K562 (cell line): Measurements from ENCODE around the gene CKLF. TPM values are rescaled to one million over a fixed set of nuclear protein-coding genes. Genes with fewer than 3 reads are reported as not detected.
A peak's percentile ranks its signal among the peaks of the same experiment; 100 is the strongest.

Experiments used
- ARNT ChIP-seq, 2 experiments: fragments of 450-650 bp; IDR thresholded peaks; 2 replicates each; pipeline ENCODE4 v1.6.1; 2016; ENCODE audit warnings: mild to moderate bottlenecking in 1 of 2
- ATF1 ChIP-seq, 2 experiments: fragments of 450-650 bp in 1 of 2; IDR thresholded peaks; 2 replicates each; pipeline ENCODE4 v1.6.1; 2016; ENCODE audit warnings: missing compliant biosample characterization in 1 of 2, missing genetic modification characterization in 1 of 2
- CBFA2T2 ChIP-seq: fragments of 450-650 bp; conservative IDR thresholded peaks from 2 replicates; pipeline ENCODE4 v1.6.1; 2017; ENCODE audit warnings: mild to moderate bottlenecking
- FOXP1 ChIP-seq: sonication (generic); formaldehyde crosslinking; IDR thresholded peaks from 2 replicates; pipeline ENCODE4 v1.8.0; 2022; ENCODE audit warnings: mild to moderate bottlenecking, missing genetic modification reagents
- HDAC2 ChIP-seq: fragments of 450-650 bp; IDR thresholded peaks from 2 replicates; pipeline ENCODE4 v1.6.1; 2016; ENCODE audit warnings: mild to moderate bottlenecking
- NCOR1 ChIP-seq: fragments of 450-650 bp; IDR thresholded peaks from 2 replicates; pipeline ENCODE4 v1.6.1; 2016; ENCODE audit warnings: mild to moderate bottlenecking, moderate library complexity
- NFIX ChIP-seq: fragments of 250-450 bp; sonication (Bioruptor Pico); IDR thresholded peaks from 2 replicates; pipeline ENCODE4 v1.4.0; 2020; ENCODE audit warnings: low read depth, mild to moderate bottlenecking, moderate library complexity
- PHF8 ChIP-seq: fragments of 200-600 bp; sonication (generic); IDR thresholded peaks from 2 replicates; pipeline ENCODE4 v1.6.1; 2012; ENCODE audit warnings: mixed run types, mild to moderate bottlenecking, inconsistent platforms, low read length, moderate library complexity, borderline replicate concordance
- SMAD2 ChIP-seq: fragments of 150-350 bp; IDR thresholded peaks from 2 replicates; pipeline ENCODE4 v1.6.1; 2014; ENCODE audit warnings: low read depth, mild to moderate bottlenecking, low read length
- SMARCA5 ChIP-seq: fragments of 450-650 bp; IDR thresholded peaks from 2 replicates; pipeline ENCODE4 v1.6.1; 2016
- STAT5B ChIP-seq: fragments of 250-450 bp; sonication (Bioruptor Pico); IDR thresholded peaks from 2 replicates; pipeline ENCODE4 v1.8.0; 2021; ENCODE audit warnings: mild to moderate bottlenecking, inconsistent platforms
- TAF15 ChIP-seq: fragments of 200-400 bp; formaldehyde crosslinking; IDR thresholded peaks from 2 replicates; pipeline ENCODE4 v1.6.1; 2017; ENCODE audit warnings: mild to moderate bottlenecking, low read depth, low read length, moderate library complexity
- TCF7 ChIP-seq: sonication (generic); IDR thresholded peaks from 2 replicates; pipeline ENCODE4 v1.6.1; 2016; ENCODE audit warnings: antibody characterized with exemption, borderline replicate concordance
- U2AF1 ChIP-seq: fragments of 200-400 bp; formaldehyde crosslinking; optimal IDR thresholded peaks from 2 replicates; pipeline ENCODE3; 2017; ENCODE audit warnings: mild to moderate bottlenecking, low read depth, low read length, moderate library complexity
- USF1 ChIP-seq: sonication (generic); formaldehyde crosslinking; IDR thresholded peaks from 2 replicates; pipeline ENCODE4 v1.9.0; 2022; ENCODE audit warnings: mild to moderate bottlenecking, missing genetic modification reagents
- ZC3H8 ChIP-seq: fragments of 450-650 bp; IDR thresholded peaks from 2 replicates; pipeline ENCODE4 v1.6.1; 2017
- ZKSCAN1 ChIP-seq: fragments of 150-350 bp; IDR thresholded peaks from 2 replicates; pipeline ENCODE4 v1.6.1; 2016; ENCODE audit warnings: low read depth, low read length
- ZNF133 ChIP-seq: fragments of 250-450 bp; sonication (Bioruptor Pico); IDR thresholded peaks from 2 replicates; pipeline ENCODE4 v1.4.0; 2020; ENCODE audit warnings: mild to moderate bottlenecking
- ZNF274 ChIP-seq: IDR thresholded peaks from 2 replicates; pipeline ENCODE4 v1.6.1; 2011; ENCODE audit warnings: low read depth, mild to moderate bottlenecking, low read length, moderate library complexity, borderline replicate concordance
- ZNF324 ChIP-seq: fragments of 250-450 bp; sonication (Bioruptor Pico); IDR thresholded peaks from 2 replicates; pipeline ENCODE4 v1.4.0; 2020; ENCODE audit warnings: mild to moderate bottlenecking
- polyA plus RNA-seq, 8 experiments: library from polyadenylated mRNA; depleted of rRNA in 4 of 8; stranded (reverse) in 5 of 8; unstranded in 3 of 8; fragments of >200 nt; fragmentation: Nextera tagmentation in 2 of 8; fragmentation: Illumina TruSeq in 1 of 8; extraction: Ambion mirVana in 2 of 8; extraction: Trizol in 1 of 8; gene quantifications; 2 replicates each; pipeline versions ENCODE4 v1.2.1 to v1.2.3, GENCODE V29; 2011 to 2014; ENCODE audit warnings: inconsistent platforms in 1 of 8, missing spikeins in 1 of 8
- total RNA-seq, 7 experiments: library from RNA; depleted of rRNA in 6 of 7; stranded (reverse); fragments of >200 nt in 6 of 7; fragmentation: Illumina TruSeq in 2 of 7; extraction: Trizol in 2 of 7; gene quantifications; 2 replicates each; pipeline versions ENCODE4 v1.2.1 to v1.2.3, GENCODE V29; 2011 to 2021; ENCODE audit warnings: low replicate concordance in 1 of 7
- TF ChIP-seq, protein P1 (sequence below): sonication (generic); formaldehyde crosslinking; IDR thresholded peaks from 2 replicates; pipeline ENCODE4 v1.8.0; 2022; ENCODE audit warnings: mild to moderate bottlenecking, missing genetic modification reagents
- TF ChIP-seq, protein P2 (sequence below): fragments of 250-450 bp; sonication (Bioruptor Pico); IDR thresholded peaks from 2 replicates; pipeline ENCODE4 v1.8.0; 2022; ENCODE audit warnings: inconsistent platforms, mild to moderate bottlenecking, moderate library complexity, borderline replicate concordance
- TF ChIP-seq, protein P3 (sequence below): IDR thresholded peaks from 2 replicates; pipeline ENCODE4 v1.6.1; 2011; ENCODE audit not compliant: insufficient read length; ENCODE audit errors: extremely low read depth
- TF ChIP-seq, protein P4 (sequence below): fragments of 250-450 bp; sonication (Bioruptor Pico); IDR thresholded peaks from 2 replicates; pipeline ENCODE4 v1.5.0; 2021; ENCODE audit warnings: mild to moderate bottlenecking, borderline replicate concordance

CKLF gene
- total and polyA plus RNA-seq, 9 of the 15 experiments (the other 6 are each of a cell fraction or from before 2014, with no cell fraction given) = 84.8 to 322 (median 118) TPM

DNA sequence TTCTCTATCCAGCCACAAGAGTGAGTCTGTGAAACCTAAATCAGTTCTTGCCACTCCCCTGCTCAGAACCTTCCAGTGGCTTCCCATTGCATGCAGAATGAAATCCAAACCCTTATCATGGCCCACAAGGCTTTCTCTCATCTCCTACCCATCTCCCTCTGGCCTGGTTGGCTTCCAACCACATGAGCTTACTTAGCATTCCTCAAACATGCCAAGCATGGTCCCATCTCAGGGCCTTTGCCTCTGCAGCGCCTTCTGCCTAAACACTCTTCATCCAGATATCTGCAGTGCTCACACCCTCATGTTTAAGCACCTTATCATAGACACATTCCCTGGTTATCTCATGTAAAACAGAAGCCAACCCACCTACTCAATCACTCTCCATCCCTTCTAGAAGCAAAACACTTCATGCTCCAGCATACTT lies 18.0 kb upstream of the CKLF start (continued):
- TF ChIP-seq, protein P1, sequence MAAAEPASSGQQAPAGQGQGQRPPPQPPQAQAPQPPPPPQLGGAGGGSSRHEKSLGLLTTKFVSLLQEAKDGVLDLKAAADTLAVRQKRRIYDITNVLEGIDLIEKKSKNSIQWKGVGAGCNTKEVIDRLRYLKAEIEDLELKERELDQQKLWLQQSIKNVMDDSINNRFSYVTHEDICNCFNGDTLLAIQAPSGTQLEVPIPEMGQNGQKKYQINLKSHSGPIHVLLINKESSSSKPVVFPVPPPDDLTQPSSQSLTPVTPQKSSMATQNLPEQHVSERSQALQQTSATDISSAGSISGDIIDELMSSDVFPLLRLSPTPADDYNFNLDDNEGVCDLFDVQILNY = no peak
- no peak for TF ChIP-seq U2AF1
- TF ChIP-seq CBFA2T2 = peak; percentile 93
- TF ChIP-seq ZNF274 = no peak
- TF ChIP-seq TAF15 = no peak
- TF ChIP-seq SMARCA5 = no peak
- TF ChIP-seq NFIX = no peak
- TF ChIP-seq TCF7 = no peak
- TF ChIP-seq ZC3H8 = no peak
- TF ChIP-seq ARNT (IDR thresholded peaks at IDR 0.05) = no peak
- no peak for TF ChIP-seq STAT5B (CRISPR knock-in tag)
- TF ChIP-seq, protein P2, sequence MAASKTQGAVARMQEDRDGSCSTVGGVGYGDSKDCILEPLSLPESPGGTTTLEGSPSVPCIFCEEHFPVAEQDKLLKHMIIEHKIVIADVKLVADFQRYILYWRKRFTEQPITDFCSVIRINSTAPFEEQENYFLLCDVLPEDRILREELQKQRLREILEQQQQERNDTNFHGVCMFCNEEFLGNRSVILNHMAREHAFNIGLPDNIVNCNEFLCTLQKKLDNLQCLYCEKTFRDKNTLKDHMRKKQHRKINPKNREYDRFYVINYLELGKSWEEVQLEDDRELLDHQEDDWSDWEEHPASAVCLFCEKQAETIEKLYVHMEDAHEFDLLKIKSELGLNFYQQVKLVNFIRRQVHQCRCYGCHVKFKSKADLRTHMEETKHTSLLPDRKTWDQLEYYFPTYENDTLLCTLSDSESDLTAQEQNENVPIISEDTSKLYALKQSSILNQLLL (CRISPR knock-in tag) = no peak
- no peak for TF ChIP-seq ZKSCAN1
- peak; percentile 84 for TF ChIP-seq NCOR1
- TF ChIP-seq FOXP1 (CRISPR knock-in tag) = no peak
- TF ChIP-seq, protein P3, sequence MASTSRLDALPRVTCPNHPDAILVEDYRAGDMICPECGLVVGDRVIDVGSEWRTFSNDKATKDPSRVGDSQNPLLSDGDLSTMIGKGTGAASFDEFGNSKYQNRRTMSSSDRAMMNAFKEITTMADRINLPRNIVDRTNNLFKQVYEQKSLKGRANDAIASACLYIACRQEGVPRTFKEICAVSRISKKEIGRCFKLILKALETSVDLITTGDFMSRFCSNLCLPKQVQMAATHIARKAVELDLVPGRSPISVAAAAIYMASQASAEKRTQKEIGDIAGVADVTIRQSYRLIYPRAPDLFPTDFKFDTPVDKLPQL = no peak
- TF ChIP-seq ZNF324 = no peak
- TF ChIP-seq HDAC2 = peak; percentile 78
- no peak for TF ChIP-seq SMAD2
- no peak for TF ChIP-seq ZNF133
- TF ChIP-seq, protein P4, sequence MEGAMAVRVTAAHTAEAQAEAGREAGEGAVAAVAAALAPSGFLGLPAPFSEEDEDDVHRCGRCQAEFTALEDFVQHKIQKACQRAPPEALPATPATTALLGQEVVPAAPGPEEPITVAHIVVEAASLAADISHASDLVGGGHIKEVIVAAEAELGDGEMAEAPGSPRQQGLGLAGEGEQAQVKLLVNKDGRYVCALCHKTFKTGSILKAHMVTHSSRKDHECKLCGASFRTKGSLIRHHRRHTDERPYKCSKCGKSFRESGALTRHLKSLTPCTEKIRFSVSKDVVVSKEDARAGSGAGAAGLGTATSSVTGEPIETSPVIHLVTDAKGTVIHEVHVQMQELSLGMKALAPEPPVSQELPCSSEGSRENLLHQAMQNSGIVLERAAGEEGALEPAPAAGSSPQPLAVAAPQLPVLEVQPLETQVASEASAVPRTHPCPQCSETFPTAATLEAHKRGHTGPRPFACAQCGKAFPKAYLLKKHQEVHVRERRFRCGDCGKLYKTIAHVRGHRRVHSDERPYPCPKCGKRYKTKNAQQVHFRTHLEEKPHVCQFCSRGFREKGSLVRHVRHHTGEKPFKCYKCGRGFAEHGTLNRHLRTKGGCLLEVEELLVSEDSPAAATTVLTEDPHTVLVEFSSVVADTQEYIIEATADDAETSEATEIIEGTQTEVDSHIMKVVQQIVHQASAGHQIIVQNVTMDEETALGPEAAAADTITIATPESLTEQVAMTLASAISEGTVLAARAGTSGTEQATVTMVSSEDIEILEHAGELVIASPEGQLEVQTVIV (CRISPR knock-in tag) = no peak
- no peak for TF ChIP-seq PHF8
- no peak for TF ChIP-seq ATF1 (CRISPR knock-in tag; IDR thresholded peaks at IDR 0.05)
- no peak for TF ChIP-seq ATF1 (tag; IDR thresholded peaks at IDR 0.05)
- no peak for TF ChIP-seq USF1 (CRISPR knock-in tag)
